Upper lobe of left lung (tissue), 6 donors: ENCODE measurements around the gene TTC39A. TPM values are rescaled to one million over a fixed set of nuclear protein-coding genes. Genes with fewer than 3 reads are reported as not detected.

Experiments
- ATAC-seq, 2 donors: fragments of 200-7000 bp; cut with Tn5 transposase; one replicate each; pipeline ENCODE4 v1.9.1; 2022; ENCODE audit warnings: mild to moderate bottlenecking in 2 of 2, moderate library complexity in 2 of 2; ENCODE audit not compliant: low FRiP score in 2 of 2
- DNase-seq, 2 donors: peaks; one replicate each; pipeline ENCODE4 v3.0.0-alpha.2; 2019 to 2020
- H3K27ac ChIP-seq, 4 donors: fragments of 200-600 bp; sonication (generic); one replicate each; pipeline ENCODE4 v1.5.1; 2016 to 2019
- H3K27me3 ChIP-seq, 4 donors: fragments of 200-600 bp; sonication (generic); one replicate each; pipeline ENCODE4 v1.5.1; 2017 to 2019
- H3K36me3 ChIP-seq, 4 donors: fragments of 200-600 bp; sonication (generic); one replicate each; pipeline ENCODE4 v1.5.1; 2016 to 2019
- H3K4me1 ChIP-seq, 4 donors: fragments of 200-600 bp; sonication (generic); one replicate each; pipeline ENCODE4 v1.5.1; 2018 to 2019
- H3K4me3 ChIP-seq, 4 donors: fragments of 200-600 bp; sonication (generic); one replicate each; pipeline ENCODE4 v1.5.1; 2017 to 2019; ENCODE audit warnings: mild to moderate bottlenecking in 2 of 4, moderate library complexity in 1 of 4
- H3K9me3 ChIP-seq, 4 donors: fragments of 200-600 bp; sonication (generic); one replicate each; pipeline ENCODE4 v1.5.1; 2018 to 2019
- EP300 ChIP-seq, 4 donors: sonication (generic); formaldehyde crosslinking; IDR thresholded peaks; one replicate each; pipeline ENCODE4 v1.5.1; 2017; ENCODE audit warnings: antibody characterized with exemption in 4 of 4, control low read depth in 2 of 4
- POLR2A ChIP-seq, 4 donors: fragments of 450-650 bp; IDR thresholded peaks; one replicate each; pipeline ENCODE4 v1.5.1; 2016 to 2017; ENCODE audit warnings: antibody characterized with exemption in 4 of 4, mild to moderate bottlenecking in 2 of 4
- POLR2AphosphoS5 ChIP-seq, 2 donors: sonication (generic); formaldehyde crosslinking; IDR thresholded peaks; one replicate each; pipeline ENCODE4 v1.5.1; 2017; ENCODE audit warnings: antibody characterized with exemption in 2 of 2
- WGBS, 2 donors: methylation state at CpG; one replicate each; pipeline ENCODE4 v1.1.5; 2017 to 2018; 5-methylcytosine and 5-hydroxymethylcytosine counted together
- total RNA-seq, 6 donors: library from RNA; depleted of rRNA in 4 of 6; stranded (reverse); fragments of >200 nt in 4 of 6; gene quantifications; one replicate each; pipeline versions ENCODE4 v1.1.0 to v1.2.1, GENCODE V29; 2016 to 2021
- TF ChIP-seq, protein P1 (sequence below), 6 experiments: fragments of 450-650 bp in 4 of 6; fragments of 200-600 bp in 2 of 6; sonication (generic) in 2 of 6; IDR thresholded peaks; one replicate each; pipeline ENCODE4 v1.5.1; 2016 to 2019; ENCODE audit warnings: antibody characterized with exemption in 6 of 6
- donor health status: DM: no; HTN: no; CAD: no; lungs with moderate emphysema.
- donor health status: DM: no; HTN: yes; CAD: no; lungs with severe emphysema.

Gene TTC39A
- total RNA-seq, 6 donors from 2014 or later = 33.0 to 96.4 (median 55.7) TPM

GRCh38 chr1:51297401-51298321 is 32.7 kb downstream of the TTC39A start:
- Histone ChIP-seq H3K36me3 (no peaks in the 10 kb centered on the region), H3K9me3 (no peaks in the 10 kb centered on the region), H3K27me3 (no peaks in the 10 kb centered on the region), H3K4me3 (peak overlapping the region in 3 of 4 donors; percentile 36 to 55 (median 46)), H3K27ac (peak overlapping the region in 1 of 4 donors; percentile 55), H3K4me1 (peaks cover 11 to 20% (median 14%) of the 10 kb centered on the region in 4 donors)
- no peak for DNase-seq
- no peak for ATAC-seq
- TF ChIP-seq, protein P1, sequence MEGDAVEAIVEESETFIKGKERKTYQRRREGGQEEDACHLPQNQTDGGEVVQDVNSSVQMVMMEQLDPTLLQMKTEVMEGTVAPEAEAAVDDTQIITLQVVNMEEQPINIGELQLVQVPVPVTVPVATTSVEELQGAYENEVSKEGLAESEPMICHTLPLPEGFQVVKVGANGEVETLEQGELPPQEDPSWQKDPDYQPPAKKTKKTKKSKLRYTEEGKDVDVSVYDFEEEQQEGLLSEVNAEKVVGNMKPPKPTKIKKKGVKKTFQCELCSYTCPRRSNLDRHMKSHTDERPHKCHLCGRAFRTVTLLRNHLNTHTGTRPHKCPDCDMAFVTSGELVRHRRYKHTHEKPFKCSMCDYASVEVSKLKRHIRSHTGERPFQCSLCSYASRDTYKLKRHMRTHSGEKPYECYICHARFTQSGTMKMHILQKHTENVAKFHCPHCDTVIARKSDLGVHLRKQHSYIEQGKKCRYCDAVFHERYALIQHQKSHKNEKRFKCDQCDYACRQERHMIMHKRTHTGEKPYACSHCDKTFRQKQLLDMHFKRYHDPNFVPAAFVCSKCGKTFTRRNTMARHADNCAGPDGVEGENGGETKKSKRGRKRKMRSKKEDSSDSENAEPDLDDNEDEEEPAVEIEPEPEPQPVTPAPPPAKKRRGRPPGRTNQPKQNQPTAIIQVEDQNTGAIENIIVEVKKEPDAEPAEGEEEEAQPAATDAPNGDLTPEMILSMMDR (IDR thresholded peaks at IDR 0.05) = no peak
- TF ChIP-seq EP300 (IDR thresholded peaks at IDR 0.05) (no peak), POLR2A (IDR thresholded peaks at IDR 0.05) (no peak), POLR2AphosphoS5 (IDR thresholded peaks at IDR 0.05) (no peak)
- 87 to 89% methylated on average over 25 of the region's 25 CpGs for WGBS, 2 donors

DNA sequence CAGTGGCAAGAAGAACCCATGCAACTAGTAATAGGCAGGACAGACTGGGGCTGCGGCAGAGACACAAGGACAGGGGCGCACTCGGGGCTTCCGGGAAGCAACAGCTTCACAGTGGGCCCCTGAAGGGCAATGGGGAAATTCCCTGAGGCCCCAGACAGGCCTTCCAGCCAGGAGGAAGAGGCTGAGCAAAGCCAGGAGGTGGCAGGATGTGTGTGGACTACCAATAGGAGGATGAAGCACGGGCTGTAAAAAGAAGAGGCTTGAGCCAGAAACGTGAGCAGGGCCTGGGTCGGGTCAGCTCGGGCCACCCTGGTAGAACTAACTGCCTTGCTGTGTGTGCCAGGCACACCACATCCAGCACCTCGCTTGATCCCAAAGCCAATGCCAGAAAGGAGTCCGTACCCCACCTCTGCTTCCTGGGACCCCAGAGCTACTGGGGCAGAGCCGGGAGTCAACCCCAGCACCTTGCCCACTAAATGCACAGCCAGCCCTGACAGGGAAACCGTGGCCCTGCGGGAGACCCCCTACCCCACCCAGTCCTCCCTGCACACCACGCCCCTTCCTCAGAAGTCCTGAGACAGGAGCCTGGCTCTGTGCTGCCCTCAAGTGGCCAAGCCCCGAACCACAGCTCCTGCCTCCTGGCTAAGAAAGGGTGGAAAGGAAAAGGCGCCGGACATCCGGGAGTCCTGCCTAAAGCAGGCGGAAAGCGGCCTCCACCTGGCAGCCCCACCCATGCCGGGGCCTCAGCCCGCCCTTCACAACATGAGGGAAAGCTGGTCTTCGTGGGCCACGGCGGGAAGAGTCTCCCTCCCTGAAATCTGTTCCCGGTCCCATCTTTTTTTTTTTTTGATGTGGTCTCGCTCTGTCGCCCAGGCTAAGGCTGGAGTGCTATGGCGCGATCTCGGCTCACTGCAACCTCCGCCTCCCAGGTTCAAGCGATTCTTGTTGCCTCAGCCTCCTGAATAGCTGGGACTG is 33.7 kb downstream of the TTC39A start:
- Histone ChIP-seq H3K9me3 (no peaks in the 10 kb centered on the region), H3K4me1 (peaks cover 11 to 20% (median 14%) of the 10 kb centered on the region in 4 donors), H3K36me3 (no peaks in the 10 kb centered on the region), H3K27ac (peak overlapping the region in 3 of 4 donors; percentile 22 to 55 (median 34)), H3K27me3 (no peaks in the 10 kb centered on the region), H3K4me3 (peak overlapping the region in 3 of 4 donors; percentile 36 to 55 (median 46))
- WGBS, 2 donors = 21 to 34% methylated on average over 22 to 32 of the region's 33 CpGs
- DNase-seq (peak; percentile 88 to 90), ATAC-seq (peak; percentile 87 to 94)
- TF ChIP-seq, protein P1 (IDR thresholded peaks at IDR 0.05) = peak; percentile 87 to 94 (median 92)
- no peak for TF ChIP-seq EP300 (IDR thresholded peaks at IDR 0.05)

GRCh38 chr1:51295926-51296325 is 34.4 kb downstream of the TTC39A start:
- H3K27ac ChIP-seq = peak overlapping the region in 1 of 4 donors; percentile 55
- DNase-seq (no peak), ATAC-seq (no peak)
- TF ChIP-seq EP300 (IDR thresholded peaks at IDR 0.05) (no peak), POLR2AphosphoS5 (IDR thresholded peaks at IDR 0.05) (no peak), POLR2A (IDR thresholded peaks at IDR 0.05) (no peak)
- TF ChIP-seq, protein P1 (IDR thresholded peaks at IDR 0.05) = no peak
- H3K9me3 ChIP-seq = no peaks in the 10 kb centered on the region
- H3K4me3 ChIP-seq = no peak overlapping the region
- H3K4me1 ChIP-seq = peaks cover 11 to 20% (median 14%) of the 10 kb centered on the region in 4 donors
- WGBS, 2 donors = 95 to 97% methylated on average over 13 to 17 of the region's 17 CpGs
- H3K27me3 ChIP-seq = no peaks in the 10 kb centered on the region
- H3K36me3 ChIP-seq = no peaks in the 10 kb centered on the region

GRCh38 chr1:51294566-51295184 is 35.7 kb downstream of the TTC39A start:
- Histone ChIP-seq H3K9me3 (no peaks in the 10 kb centered on the region), H3K4me1 (peaks cover 11 to 20% (median 14%) of the 10 kb centered on the region in 4 donors), H3K27me3 (no peaks in the 10 kb centered on the region), H3K36me3 (no peaks in the 10 kb centered on the region), H3K4me3 (no peak overlapping the region), H3K27ac (no peak overlapping the region)
- DNase-seq (no peak), ATAC-seq (peak in 1 of 2 donors; percentile 7)
- 69 to 75% methylated on average over 9 to 11 of the region's 11 CpGs for WGBS, 2 donors
- no peak for TF ChIP-seq POLR2AphosphoS5 (IDR thresholded peaks at IDR 0.05)
- TF ChIP-seq, protein P1 (IDR thresholded peaks at IDR 0.05) = no peak
- no peak for TF ChIP-seq EP300 (IDR thresholded peaks at IDR 0.05)
- TF ChIP-seq POLR2A (IDR thresholded peaks at IDR 0.05) = no peak
